ENCODE data around the gene SPHK1.

Gene SPHK1

DNA sequence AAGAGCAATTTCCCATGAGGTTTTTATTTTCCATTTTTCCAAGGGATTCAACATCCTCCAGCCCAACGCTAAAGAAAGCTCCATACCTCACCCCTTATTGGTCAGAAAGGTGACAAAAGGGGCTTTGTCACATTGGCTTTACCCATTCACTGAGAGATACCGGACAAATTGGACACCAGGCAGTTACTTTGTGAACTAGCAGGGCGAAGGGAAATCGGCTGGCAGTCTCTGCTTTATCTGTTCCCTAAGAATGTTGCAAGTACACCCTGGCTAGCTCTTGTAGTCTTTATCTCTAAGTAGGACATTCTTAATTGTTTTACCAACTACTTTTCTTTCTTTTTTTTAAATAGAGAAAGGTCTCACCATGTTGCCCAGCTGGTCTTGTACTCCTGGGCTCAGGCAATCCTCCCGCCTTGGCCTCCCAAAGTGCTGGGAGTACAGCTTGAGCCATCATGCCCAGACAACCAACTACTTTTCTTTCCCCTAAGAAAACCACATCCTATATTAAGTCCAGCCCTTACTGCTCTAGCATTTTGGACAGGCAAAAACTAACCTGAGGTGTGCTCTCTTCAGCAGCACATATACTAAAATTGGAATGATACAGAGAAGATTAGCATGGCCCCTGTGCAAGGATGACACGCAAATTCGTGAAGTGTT is 47.5 kb upstream of the SPHK1 start:
- no peak for ATAC-seq
- TF ChIP-seq, protein P1, sequence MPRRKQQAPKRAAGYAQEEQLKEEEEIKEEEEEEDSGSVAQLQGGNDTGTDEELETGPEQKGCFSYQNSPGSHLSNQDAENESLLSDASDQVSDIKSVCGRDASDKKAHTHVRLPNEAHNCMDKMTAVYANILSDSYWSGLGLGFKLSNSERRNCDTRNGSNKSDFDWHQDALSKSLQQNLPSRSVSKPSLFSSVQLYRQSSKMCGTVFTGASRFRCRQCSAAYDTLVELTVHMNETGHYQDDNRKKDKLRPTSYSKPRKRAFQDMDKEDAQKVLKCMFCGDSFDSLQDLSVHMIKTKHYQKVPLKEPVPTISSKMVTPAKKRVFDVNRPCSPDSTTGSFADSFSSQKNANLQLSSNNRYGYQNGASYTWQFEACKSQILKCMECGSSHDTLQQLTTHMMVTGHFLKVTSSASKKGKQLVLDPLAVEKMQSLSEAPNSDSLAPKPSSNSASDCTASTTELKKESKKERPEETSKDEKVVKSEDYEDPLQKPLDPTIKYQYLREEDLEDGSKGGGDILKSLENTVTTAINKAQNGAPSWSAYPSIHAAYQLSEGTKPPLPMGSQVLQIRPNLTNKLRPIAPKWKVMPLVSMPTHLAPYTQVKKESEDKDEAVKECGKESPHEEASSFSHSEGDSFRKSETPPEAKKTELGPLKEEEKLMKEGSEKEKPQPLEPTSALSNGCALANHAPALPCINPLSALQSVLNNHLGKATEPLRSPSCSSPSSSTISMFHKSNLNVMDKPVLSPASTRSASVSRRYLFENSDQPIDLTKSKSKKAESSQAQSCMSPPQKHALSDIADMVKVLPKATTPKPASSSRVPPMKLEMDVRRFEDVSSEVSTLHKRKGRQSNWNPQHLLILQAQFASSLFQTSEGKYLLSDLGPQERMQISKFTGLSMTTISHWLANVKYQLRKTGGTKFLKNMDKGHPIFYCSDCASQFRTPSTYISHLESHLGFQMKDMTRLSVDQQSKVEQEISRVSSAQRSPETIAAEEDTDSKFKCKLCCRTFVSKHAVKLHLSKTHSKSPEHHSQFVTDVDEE (CRISPR knock-in tag; IDR thresholded peaks at IDR 0.05) = no peak
- TF ChIP-seq OSR1 (CRISPR knock-in tag; IDR thresholded peaks at IDR 0.05) (no peak), ESRRG (CRISPR knock-in tag; IDR thresholded peaks at IDR 0.05) (no peak), TCF4 (CRISPR knock-in tag; IDR thresholded peaks at IDR 0.05; ENCODE audit: borderline replicate concordance) (no peak), CSDC2 (CRISPR knock-in tag; IDR thresholded peaks at IDR 0.05) (no peak), TOX (CRISPR knock-in tag; IDR thresholded peaks at IDR 0.05; ENCODE audit: borderline replicate concordance) (no peak), GLIS3 (CRISPR knock-in tag; IDR thresholded peaks at IDR 0.05) (no peak), CREB5 (CRISPR knock-in tag; IDR thresholded peaks at IDR 0.05; ENCODE audit: low read depth) (no peak), BACH2 (CRISPR knock-in tag; IDR thresholded peaks at IDR 0.05; ENCODE audit: borderline replicate concordance) (no peak)

GRCh38 chr17:76337413-76337777 is 47.0 kb upstream of the SPHK1 start:
- ATAC-seq = no peak
- TF ChIP-seq OSR1 (CRISPR knock-in tag; IDR thresholded peaks at IDR 0.05) = no peak
- TF ChIP-seq TOX (CRISPR knock-in tag; IDR thresholded peaks at IDR 0.05; ENCODE audit: borderline replicate concordance) = no peak

- no peak for ATAC-seq
- TF ChIP-seq, protein P2, sequence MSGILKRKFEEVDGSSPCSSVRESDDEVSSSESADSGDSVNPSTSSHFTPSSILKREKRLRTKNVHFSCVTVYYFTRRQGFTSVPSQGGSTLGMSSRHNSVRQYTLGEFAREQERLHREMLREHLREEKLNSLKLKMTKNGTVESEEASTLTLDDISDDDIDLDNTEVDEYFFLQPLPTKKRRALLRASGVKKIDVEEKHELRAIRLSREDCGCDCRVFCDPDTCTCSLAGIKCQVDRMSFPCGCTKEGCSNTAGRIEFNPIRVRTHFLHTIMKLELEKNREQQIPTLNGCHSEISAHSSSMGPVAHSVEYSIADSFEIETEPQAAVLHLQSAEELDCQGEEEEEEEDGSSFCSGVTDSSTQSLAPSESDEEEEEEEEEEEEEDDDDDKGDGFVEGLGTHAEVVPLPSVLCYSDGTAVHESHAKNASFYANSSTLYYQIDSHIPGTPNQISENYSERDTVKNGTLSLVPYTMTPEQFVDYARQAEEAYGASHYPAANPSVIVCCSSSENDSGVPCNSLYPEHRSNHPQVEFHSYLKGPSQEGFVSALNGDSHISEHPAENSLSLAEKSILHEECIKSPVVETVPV (CRISPR knock-in tag; IDR thresholded peaks at IDR 0.05) = no peak
- TF ChIP-seq ZC3H10 (CRISPR knock-in tag; IDR thresholded peaks at IDR 0.05) = no peak
- TF ChIP-seq ZNF565 (CRISPR knock-in tag; conservative IDR thresholded peaks at IDR 0.05; ENCODE audit: low read depth) = no peak
- TF ChIP-seq CSDC2 (CRISPR knock-in tag; IDR thresholded peaks at IDR 0.05) = no peak
- TF ChIP-seq ZNF70 (CRISPR knock-in tag; IDR thresholded peaks at IDR 0.05) = no peak
- no peak for TF ChIP-seq ZNF8 (CRISPR knock-in tag; IDR thresholded peaks at IDR 0.05)
- TF ChIP-seq POU6F1 (CRISPR knock-in tag; IDR thresholded peaks at IDR 0.05; ENCODE audit: borderline replicate concordance, low read depth) = no peak
- no peak for TF ChIP-seq ZFP30 (CRISPR knock-in tag; IDR thresholded peaks at IDR 0.05)
- TF ChIP-seq PPARA (CRISPR knock-in tag; IDR thresholded peaks at IDR 0.05; ENCODE audit: borderline replicate concordance) = no peak
- no peak for TF ChIP-seq ZFP3 (CRISPR knock-in tag; IDR thresholded peaks at IDR 0.05)
- TF ChIP-seq BACH2 (CRISPR knock-in tag; IDR thresholded peaks at IDR 0.05; ENCODE audit: borderline replicate concordance) = no peak
- TF ChIP-seq SNAI2 (CRISPR knock-in tag; IDR thresholded peaks at IDR 0.05) = no peak
- no peak for TF ChIP-seq RARB (CRISPR knock-in tag; IDR thresholded peaks at IDR 0.05)
- TF ChIP-seq ISL1 (CRISPR knock-in tag; IDR thresholded peaks at IDR 0.05) = no peak
- no peak for TF ChIP-seq TOX (CRISPR knock-in tag; IDR thresholded peaks at IDR 0.05; ENCODE audit: borderline replicate concordance)
- TF ChIP-seq, protein P1 (CRISPR knock-in tag; IDR thresholded peaks at IDR 0.05) = no peak
- TF ChIP-seq ARNTL (CRISPR knock-in tag; IDR thresholded peaks at IDR 0.05; ENCODE audit: borderline replicate concordance, low read depth) = no peak
These were observed 43.1 kb upstream of the SPHK1 start for GRCh38 chr17:76341301-76341700.

All from SK-N-SH treated with all-trans-retinoic acid at 6 μM for 48 hours (cell line).